Measurements from ENCODE around the gene ZNF576.
A peak's percentile ranks its signal among the peaks of the same experiment; 100 is the strongest.
"Not testable (repeated sequence)": the region's sequence is repeated elsewhere in the genome, so short reads cannot be mapped to it uniquely, and the experiment has no call there.

Gene ZNF576

DNA sequence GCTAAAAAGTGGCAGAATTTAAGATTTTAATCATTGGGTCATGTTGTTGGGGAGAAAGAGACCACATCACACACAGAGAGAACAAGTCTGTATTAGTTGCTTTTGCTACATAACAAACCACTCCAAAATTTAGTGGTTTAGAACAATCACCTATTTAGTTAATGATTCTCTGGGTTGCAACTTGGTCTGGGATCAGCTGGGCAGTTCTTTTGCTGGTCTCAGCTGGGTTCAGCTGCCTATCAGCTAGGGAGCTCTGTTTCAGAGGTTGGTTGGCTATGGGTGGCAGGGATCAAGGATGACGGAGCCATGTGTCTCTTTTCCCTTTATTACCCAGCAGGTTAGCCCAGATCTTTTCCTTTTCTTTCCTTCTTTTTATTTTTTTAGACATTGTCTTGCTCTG is 11.9 kb upstream of the ZNF576 start:
- Histone ChIP-seq H3K36me3 (ENCODE audit: control insufficient read depth in 4 of 4, insufficient read depth in 4 of 4, low read length in 3 of 4) (peaks cover 0 to 9% (median 3%) of the 10 kb centered on the region in 4 experiments), H3K27me3 (replicated peaks in 2 of 5; ENCODE audit: control insufficient read depth in 4 of 5, insufficient read depth in 5 of 5, low read length in 4 of 5) (no peaks in the 10 kb centered on the region), H3K4me3 (ENCODE audit: control insufficient read depth in 1 of 7, extremely low read depth in 1 of 7, insufficient read depth in 4 of 7, low read depth in 2 of 7, low read length in 6 of 7) (no peak overlapping the region), H3K4me1 (ENCODE audit: control extremely low read depth in 1 of 4, control insufficient read depth in 4 of 4, insufficient read depth in 4 of 4, low read length in 3 of 4) (peaks cover 0 to 25% (median 21%) of the 10 kb centered on the region in 4 experiments), H3K27ac (ENCODE audit: insufficient read depth in 1 of 2, low read depth in 1 of 2, low read length in 2 of 2, poor library complexity in 1 of 2, severe bottlenecking in 2 of 2) (no peak overlapping the region), H3K9me3 (ENCODE audit: control extremely low read depth in 1 of 5, control insufficient read depth in 4 of 5, insufficient read depth in 2 of 5, low read depth in 1 of 5, low read length in 4 of 5) (no peaks in the 10 kb centered on the region)
- ChIA-PET POLR2A (interaction anchor here (0.9 kb wide), 1 partner anchor 22 kb away, joined by 3 read pairs; no protein-coding TSS in a partner anchor), CTCF (interaction anchor here (1.0 to 1.4 kb wide), 4 partner anchors 10 to 29 kb away, joined by 3 to 9 read pairs (median 7); no protein-coding TSS in a partner anchor)
- WGBS (ENCODE audit: insufficient coverage), result no CpG with 5 or more reads among the region's 1 CpG
- no peak for DNase-seq

DNA sequence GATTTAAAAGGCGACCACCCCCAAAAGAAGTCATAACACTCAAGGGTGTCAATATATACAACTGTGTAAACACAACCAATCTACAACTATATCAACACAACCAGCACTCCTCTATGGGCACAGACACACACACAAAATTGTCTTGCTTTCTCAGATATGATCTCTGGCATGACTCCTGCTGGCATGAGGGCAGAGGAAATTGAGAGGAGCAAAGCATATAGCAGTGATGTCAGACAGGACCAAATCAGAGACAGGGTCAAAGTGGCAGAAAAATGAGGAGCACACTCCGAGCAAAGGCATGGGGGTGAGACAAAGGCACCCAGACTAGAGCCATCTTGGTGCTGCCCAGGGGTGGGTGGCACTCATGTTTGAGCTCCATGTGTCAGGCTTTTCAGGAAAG is 10.0 kb upstream of the ZNF576 start:
- POLR2A ChIA-PET, result interaction anchor here (0.5 kb wide), 1 partner anchor 1280 kb away, joined by 3 read pairs; no protein-coding TSS in a partner anchor
- H3K9me3 ChIP-seq (ENCODE audit: control extremely low read depth in 1 of 5, control insufficient read depth in 4 of 5, insufficient read depth in 2 of 5, low read depth in 1 of 5, low read length in 4 of 5), result no peaks in the 10 kb centered on the region
- peaks cover 0 to 19% (median 12%) of the 10 kb centered on the region in 4 experiments for H3K4me1 ChIP-seq (ENCODE audit: control extremely low read depth in 1 of 4, control insufficient read depth in 4 of 4, insufficient read depth in 4 of 4, low read length in 3 of 4)
- 96% methylated on average over 2 of the region's 2 CpGs for WGBS (ENCODE audit: insufficient coverage)
- no peak for DNase-seq
- no peak overlapping the region for H3K27ac ChIP-seq (ENCODE audit: insufficient read depth in 1 of 2, low read depth in 1 of 2, low read length in 2 of 2, poor library complexity in 1 of 2, severe bottlenecking in 2 of 2)
- H3K27me3 ChIP-seq (replicated peaks in 2 of 5; ENCODE audit: control insufficient read depth in 4 of 5, insufficient read depth in 5 of 5, low read length in 4 of 5), result no peaks in the 10 kb centered on the region
- no peak overlapping the region for H3K4me3 ChIP-seq (ENCODE audit: control insufficient read depth in 1 of 7, extremely low read depth in 1 of 7, insufficient read depth in 4 of 7, low read depth in 2 of 7, low read length in 6 of 7)
- peaks cover 0 to 9% (median 3%) of the 10 kb centered on the region in 4 experiments for H3K36me3 ChIP-seq (ENCODE audit: control insufficient read depth in 4 of 4, insufficient read depth in 4 of 4, low read length in 3 of 4)
- CTCF ChIA-PET, result interaction anchor here (14.7 kb wide), 1 partner anchor 28 kb away, joined by 247 read pairs; no protein-coding TSS in a partner anchor

DNA sequence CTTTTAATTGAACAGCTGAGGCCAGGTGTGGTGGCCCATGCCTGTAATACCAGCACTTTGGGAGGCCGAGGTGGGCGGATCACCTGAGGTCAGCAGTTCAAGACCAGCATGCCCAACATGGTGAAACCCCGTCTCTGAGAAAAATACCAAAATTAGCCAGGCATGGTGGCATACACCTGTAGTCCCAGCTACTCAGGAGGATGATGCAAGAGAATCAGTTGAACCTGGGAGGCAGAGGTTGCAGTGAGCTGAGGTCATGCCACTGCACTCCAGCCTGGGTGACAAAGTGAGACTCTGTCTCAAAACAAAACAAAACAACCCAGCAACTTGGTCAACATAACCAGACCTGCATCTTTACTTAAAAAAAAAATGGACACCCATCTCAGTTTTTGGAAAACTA is 9.4 kb upstream of the ZNF576 start:
- DNase-seq; H3K27ac ChIP-seq (ENCODE audit: insufficient read depth in 1 of 2, low read depth in 1 of 2, low read length in 2 of 2, poor library complexity in 1 of 2, severe bottlenecking in 2 of 2); H3K4me3 ChIP-seq (ENCODE audit: control insufficient read depth in 1 of 7, extremely low read depth in 1 of 7, insufficient read depth in 4 of 7, low read depth in 2 of 7, low read length in 6 of 7); POLR2A ChIA-PET; H3K9me3 ChIP-seq (ENCODE audit: control extremely low read depth in 1 of 5, control insufficient read depth in 4 of 5, insufficient read depth in 2 of 5, low read depth in 1 of 5, low read length in 4 of 5); H3K27me3 ChIP-seq (replicated peaks in 2 of 5; ENCODE audit: control insufficient read depth in 4 of 5, insufficient read depth in 5 of 5, low read length in 4 of 5): not testable (repeated sequence)
- CTCF ChIA-PET, result interaction anchor here (14.7 kb wide), 1 partner anchor 28 kb away, joined by 247 read pairs; no protein-coding TSS in a partner anchor
- H3K36me3 ChIP-seq (ENCODE audit: control insufficient read depth in 4 of 4, insufficient read depth in 4 of 4, low read length in 3 of 4), result peaks cover 0 to 12% (median 5%) of the 10 kb centered on the region in 4 experiments
- H3K4me1 ChIP-seq (ENCODE audit: control extremely low read depth in 1 of 4, control insufficient read depth in 4 of 4, insufficient read depth in 4 of 4, low read length in 3 of 4), result peaks cover 0 to 13% (median 7%) of the 10 kb centered on the region in 4 experiments
- WGBS (ENCODE audit: insufficient coverage), result 87% methylated on average over 3 of the region's 3 CpGs

DNA sequence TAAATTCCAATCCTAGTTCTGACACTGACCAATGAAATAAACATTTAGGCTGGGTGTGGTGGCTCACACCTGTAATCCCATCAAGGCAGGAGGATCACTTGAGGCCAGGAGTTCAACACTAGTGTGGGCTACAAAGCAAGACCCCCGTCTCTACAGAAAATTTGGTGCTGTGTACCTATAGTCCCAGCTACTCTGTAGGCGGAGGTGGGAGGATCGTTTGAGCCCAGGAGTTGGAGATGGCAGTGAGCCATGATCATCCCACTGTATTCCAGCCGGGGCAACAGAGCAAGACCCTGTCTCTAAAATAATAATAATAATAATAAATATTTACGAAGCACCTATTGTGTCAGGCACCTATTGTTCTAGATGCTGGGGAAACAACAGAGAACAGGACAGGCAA is 7.1 kb upstream of the ZNF576 start:
- 100% methylated on average over 1 of the region's 5 CpGs for WGBS (ENCODE audit: insufficient coverage)
- H3K27ac ChIP-seq (ENCODE audit: insufficient read depth in 1 of 2, low read depth in 1 of 2, low read length in 2 of 2, poor library complexity in 1 of 2, severe bottlenecking in 2 of 2), result no peak overlapping the region
- H3K27me3 ChIP-seq (replicated peaks in 2 of 5; ENCODE audit: control insufficient read depth in 4 of 5, insufficient read depth in 5 of 5, low read length in 4 of 5), result no peaks in the 10 kb centered on the region
- CTCF ChIA-PET, result interaction anchor here (1.0 to 14.7 kb wide), 5 partner anchors 15 to 53 kb away, joined by 3 to 247 read pairs (median 5); no protein-coding TSS in a partner anchor
- H3K36me3 ChIP-seq (ENCODE audit: control insufficient read depth in 4 of 4, insufficient read depth in 4 of 4, low read length in 3 of 4), result peaks cover 0 to 28% (median 20%) of the 10 kb centered on the region in 4 experiments
- H3K4me3 ChIP-seq (ENCODE audit: control insufficient read depth in 1 of 7, extremely low read depth in 1 of 7, insufficient read depth in 4 of 7, low read depth in 2 of 7, low read length in 6 of 7), result no peak overlapping the region
- POLR2A ChIA-PET, result interaction anchor here (0.6 kb wide), 1 partner anchor 28 kb away, joined by 3 read pairs; no protein-coding TSS in a partner anchor
- no peaks in the 10 kb centered on the region for H3K9me3 ChIP-seq (ENCODE audit: control extremely low read depth in 1 of 5, control insufficient read depth in 4 of 5, insufficient read depth in 2 of 5, low read depth in 1 of 5, low read length in 4 of 5)
- peaks cover 0 to 9% (median 6%) of the 10 kb centered on the region in 4 experiments for H3K4me1 ChIP-seq (ENCODE audit: control extremely low read depth in 1 of 4, control insufficient read depth in 4 of 4, insufficient read depth in 4 of 4, low read length in 3 of 4)
- DNase-seq, result no peak

DNA sequence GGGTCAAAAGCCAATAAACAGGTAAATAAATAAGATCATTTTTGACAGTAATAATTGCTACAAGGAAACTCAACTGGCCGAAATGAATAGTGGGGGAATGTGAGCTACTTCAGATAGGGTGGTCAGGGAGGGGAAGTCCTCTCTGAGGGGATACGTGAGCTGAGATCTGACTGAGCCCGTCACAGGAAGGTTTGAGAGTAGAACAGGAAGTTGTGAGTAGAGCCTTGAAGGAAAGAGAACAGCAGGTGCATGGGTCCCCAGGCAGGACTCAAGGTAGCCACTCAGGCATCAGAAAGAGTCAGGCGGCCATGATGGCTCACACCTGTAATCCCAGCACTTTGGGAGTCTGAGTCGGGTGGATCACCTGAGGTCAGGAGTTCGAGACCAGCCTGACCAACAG is 6.7 kb upstream of the ZNF576 start:
- H3K9me3 ChIP-seq (ENCODE audit: control extremely low read depth in 1 of 5, control insufficient read depth in 4 of 5, insufficient read depth in 2 of 5, low read depth in 1 of 5, low read length in 4 of 5), result no peaks in the 10 kb centered on the region
- WGBS (ENCODE audit: insufficient coverage), result 53% methylated on average over 6 of the region's 6 CpGs
- H3K27ac ChIP-seq (ENCODE audit: insufficient read depth in 1 of 2, low read depth in 1 of 2, low read length in 2 of 2, poor library complexity in 1 of 2, severe bottlenecking in 2 of 2), result no peak overlapping the region
- peak in 2 of 3 donors; percentile 48 to 55 for DNase-seq
- H3K36me3 ChIP-seq (ENCODE audit: control insufficient read depth in 4 of 4, insufficient read depth in 4 of 4, low read length in 3 of 4), result peaks cover 0 to 28% (median 20%) of the 10 kb centered on the region in 4 experiments
- CTCF ChIA-PET, result interaction anchor here (1.0 to 14.7 kb wide), 4 partner anchors 17 to 54 kb away, joined by 3 to 247 read pairs (median 8); no protein-coding TSS in a partner anchor
- no peak overlapping the region for H3K4me3 ChIP-seq (ENCODE audit: control insufficient read depth in 1 of 7, extremely low read depth in 1 of 7, insufficient read depth in 4 of 7, low read depth in 2 of 7, low read length in 6 of 7)
- peaks cover 0 to 13% (median 8%) of the 10 kb centered on the region in 4 experiments for H3K4me1 ChIP-seq (ENCODE audit: control extremely low read depth in 1 of 4, control insufficient read depth in 4 of 4, insufficient read depth in 4 of 4, low read length in 3 of 4)
- POLR2A ChIA-PET, result interaction anchor here (0.6 kb wide), 2 partner anchors 27 to 35 kb away, joined by 3 read pairs; no protein-coding TSS in a partner anchor
- H3K27me3 ChIP-seq (replicated peaks in 2 of 5; ENCODE audit: control insufficient read depth in 4 of 5, insufficient read depth in 5 of 5, low read length in 4 of 5), result no peaks in the 10 kb centered on the region

GRCh38 chr19:43591904-43592772 is 4.3 kb upstream of the ZNF576 start:
- Histone ChIP-seq H3K27me3 (replicated peaks in 2 of 5; ENCODE audit: control insufficient read depth in 4 of 5, insufficient read depth in 5 of 5, low read length in 4 of 5) (no peaks in the 10 kb centered on the region), H3K27ac (ENCODE audit: insufficient read depth in 1 of 2, low read depth in 1 of 2, low read length in 2 of 2, poor library complexity in 1 of 2, severe bottlenecking in 2 of 2) (no peak overlapping the region), H3K36me3 (ENCODE audit: control insufficient read depth in 4 of 4, insufficient read depth in 4 of 4, low read length in 3 of 4) (peaks cover 0 to 25% (median 16%) of the 10 kb centered on the region in 4 experiments), H3K9me3 (ENCODE audit: control extremely low read depth in 1 of 5, control insufficient read depth in 4 of 5, insufficient read depth in 2 of 5, low read depth in 1 of 5, low read length in 4 of 5) (no peaks in the 10 kb centered on the region), H3K4me1 (ENCODE audit: control extremely low read depth in 1 of 4, control insufficient read depth in 4 of 4, insufficient read depth in 4 of 4, low read length in 3 of 4) (peaks cover 9 to 33% (median 24%) of the 10 kb centered on the region in 4 experiments), H3K4me3 (ENCODE audit: control insufficient read depth in 1 of 7, extremely low read depth in 1 of 7, insufficient read depth in 4 of 7, low read depth in 2 of 7, low read length in 6 of 7) (no peak overlapping the region)
- CTCF ChIA-PET, result interaction anchor here (1.6 to 14.7 kb wide), 3 partner anchors 34 to 68 kb away, joined by 3 to 247 read pairs (median 46); no protein-coding TSS in a partner anchor
- 97% methylated on average over 62 of the region's 63 CpGs for WGBS (ENCODE audit: insufficient coverage)
- no peak for DNase-seq
- POLR2A ChIA-PET, result interaction anchor here (0.6 kb wide), 1 partner anchor 154 kb away, joined by 3 read pairs; no protein-coding TSS in a partner anchor
